ENCODE results near the gene COMMD10. TPM values are rescaled to one million over a fixed set of nuclear protein-coding genes. Genes with fewer than 3 reads are reported as not detected.

COMMD10 gene
- total RNA-seq, 3 donors from 2014 or later, result 37.6 to 57.8 (median 54.1) TPM

DNA sequence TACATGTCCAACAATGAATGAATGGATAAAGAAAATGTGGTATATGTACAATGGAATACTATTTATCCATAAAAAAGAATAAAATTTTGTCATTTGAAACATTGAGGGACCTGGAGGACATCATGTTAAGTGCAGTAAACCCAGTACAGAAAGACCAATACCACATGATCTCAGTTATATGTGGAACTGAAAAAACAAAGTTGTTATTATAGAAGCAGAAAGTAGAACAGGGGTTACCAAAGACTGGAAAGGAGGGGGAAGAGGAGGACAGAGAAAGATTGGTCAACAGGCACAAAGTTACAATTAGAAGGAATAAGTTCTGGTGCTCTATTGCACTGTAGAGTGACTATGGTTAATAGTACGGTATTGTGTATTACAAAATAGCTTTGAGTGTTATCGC is 256.0 kb downstream of the COMMD10 start:
- peaks cover 6 to 7% of the 10 kb centered on the region in 2 donors for H3K9me3 ChIP-seq
- no peak overlapping the region for H3K4me3 ChIP-seq
- no peaks in the 10 kb centered on the region for H3K4me1 ChIP-seq
- intact Hi-C loops (cut with DNase I; ENCODE audit: low total_unique reads), result loop anchor here (10.0 kb wide), 1 partner anchor 184 kb away; no protein-coding TSS in a partner anchor
- no peak overlapping the region for H3K27ac ChIP-seq
- no peaks in the 10 kb centered on the region for H3K36me3 ChIP-seq
- TF ChIP-seq POLR2A (IDR thresholded peaks at IDR 0.05) (no peak), POLR2AphosphoS5 (IDR thresholded peaks at IDR 0.05) (no peak), CTCF (IDR thresholded peaks at IDR 0.05) (no peak)
- no peaks in the 10 kb centered on the region for H3K27me3 ChIP-seq
- no peak for DNase-seq (ENCODE audit: low spot score in 2 of 2)

Other genes with a start within 250 kb of the COMMD10 start
- gene ATG12, start 243.5 kb upstream of the COMMD10 start, total RNA-seq, result 10 to 100 TPM; 46.0 to 63.0 (median 50.8) TPM
- 10 to 100 TPM; 74.7 to 93.7 (median 89.9) TPM for gene AP3S1, start 243.1 kb upstream of the COMMD10 start, total RNA-seq
- 10 to 100 TPM in 1 of 3 donors, 1 to 10 TPM in 2; 2.6 to 72.3 (median 3.3) TPM for gene LVRN, start 122.5 kb upstream of the COMMD10 start, total RNA-seq
- not detected for gene ARL14EPL, start 52.6 kb upstream of the COMMD10 start, total RNA-seq